Left forelimb (tissue), 1 donor: Measurements from ENCODE around the gene LIPG.

Source experiments
- DNase-seq: peaks from one replicate; pipeline ENCODE4 v3.0.0-alpha.2; 2018; ENCODE audit warnings: low spot score

The LIPG gene

DNA sequence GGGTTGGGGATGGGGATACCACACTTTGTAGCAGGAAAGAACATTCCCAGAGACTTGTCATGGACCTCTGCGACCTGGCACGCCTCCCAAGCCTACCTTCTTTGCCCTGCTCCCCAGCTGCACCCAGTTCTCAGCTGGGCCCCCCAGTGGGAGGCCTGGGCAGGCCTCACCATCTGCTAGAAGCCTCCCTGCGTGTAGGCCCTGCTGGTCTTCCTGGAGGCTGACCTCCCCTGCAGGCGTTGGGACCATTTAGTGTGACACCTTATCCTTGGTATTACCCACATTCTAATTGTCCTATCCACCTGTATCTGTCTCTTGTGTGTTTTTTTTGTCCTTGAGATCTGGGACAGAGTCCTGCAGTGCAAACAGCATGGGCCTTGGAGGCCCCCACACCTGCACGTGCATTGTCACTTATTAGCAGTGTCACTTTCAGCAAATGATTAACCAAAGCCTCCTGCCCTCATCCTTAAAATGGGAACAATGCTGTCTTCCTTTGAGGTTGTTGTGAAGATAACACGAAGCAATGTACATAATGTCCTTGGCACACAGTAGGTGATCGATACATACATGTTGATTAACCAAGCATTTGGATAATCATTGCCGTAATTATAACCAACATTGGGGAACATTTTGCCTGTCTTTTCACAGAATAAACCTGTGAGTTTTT is 77.2 kb downstream of the LIPG start:
- DNase-seq, result no peak

- DNase-seq, result no peak
Measured at GRCh38 chr18:49639643-49640391, 78.0 kb downstream of the LIPG start.

- DNase-seq, result no peak
Measured at GRCh38 chr18:49640741-49641140, 78.9 kb downstream of the LIPG start.

DNA sequence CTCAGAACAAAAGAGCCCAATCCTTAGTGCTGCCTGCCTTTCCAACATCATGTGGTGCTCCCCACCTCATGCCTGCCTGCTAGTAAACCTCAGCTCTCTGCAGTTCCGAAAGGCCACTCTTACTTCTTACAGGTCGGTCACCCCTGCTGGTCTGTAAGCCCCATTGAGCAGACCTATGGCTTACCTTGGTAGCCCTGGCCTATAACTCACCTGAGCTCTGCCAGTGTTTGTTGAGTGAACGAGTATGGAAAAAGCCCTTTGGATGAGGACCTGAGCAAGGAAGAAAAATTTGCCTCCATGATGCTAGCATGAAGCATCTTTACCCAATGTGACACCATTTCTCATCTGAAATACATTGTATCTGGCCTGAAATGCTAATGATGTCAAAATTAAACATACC is 83.3 kb downstream of the LIPG start:
- no peak for DNase-seq

DNA sequence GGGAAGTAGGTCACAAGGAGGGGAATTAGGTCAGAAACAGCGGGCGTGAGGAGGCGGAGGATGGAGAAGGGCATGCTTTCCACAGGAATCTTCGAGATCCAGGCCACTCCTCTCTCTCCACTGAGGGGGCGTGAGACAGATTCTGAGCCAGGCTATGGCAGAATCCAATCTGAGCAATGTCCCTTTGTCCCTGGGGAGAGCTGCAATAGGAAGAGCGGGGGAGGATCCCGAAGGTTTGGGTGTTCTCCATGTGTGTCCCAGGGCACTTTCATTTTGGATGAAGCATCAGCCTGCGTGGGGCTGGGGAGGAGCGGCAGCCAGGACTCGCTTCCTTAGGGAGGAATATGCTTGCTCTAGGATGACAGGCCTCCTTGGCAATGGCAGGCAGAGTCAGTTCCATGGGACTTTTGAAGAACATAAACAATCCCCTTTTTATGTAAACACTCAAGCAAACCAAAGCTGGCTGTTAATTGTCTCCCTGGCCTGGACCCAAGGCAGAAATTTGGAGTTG is 84.0 kb downstream of the LIPG start:
- no peak for DNase-seq

DNA sequence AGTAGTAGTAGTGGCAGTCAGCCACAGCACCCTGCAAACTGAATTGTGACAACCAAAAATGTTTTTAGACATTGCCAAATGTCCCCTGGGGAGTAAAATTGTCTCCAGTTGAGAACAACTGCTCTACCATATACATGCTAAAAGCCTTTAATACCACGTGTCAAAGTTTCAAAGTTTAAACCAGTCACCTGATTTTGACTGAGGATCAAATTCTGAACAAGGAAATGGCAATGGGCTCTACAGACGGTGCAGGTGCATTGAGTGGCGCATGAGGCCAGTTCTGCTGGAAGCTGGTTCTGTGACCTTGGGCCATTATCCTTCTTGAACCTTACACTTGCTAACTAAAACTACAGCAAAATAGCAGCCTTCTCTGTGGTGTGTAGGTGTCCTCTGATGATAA is 85.0 kb downstream of the LIPG start:
- no peak for DNase-seq

GRCh38 chr18:49647496-49648168 is 85.8 kb downstream of the LIPG start:
- DNase-seq, result no peak

GRCh38 chr18:49648326-49648725 is 86.5 kb downstream of the LIPG start:
- no peak for DNase-seq
